Trophoblast cell (in vitro differentiated cells and primary cell): Measurements from ENCODE around the gene KIF21A.

Experiments used
- DNase-seq, 2 donors: peaks; one replicate each; pipeline ENCODE4 v3.0.0-alpha.2; 2016
- H2AFZ ChIP-seq: 2 replicates; pipeline ENCODE4 v1.6.1; 2013; ENCODE audit warnings: low read length, moderate library complexity, mild to moderate bottlenecking; ENCODE audit not compliant: insufficient read depth, poor library complexity
- H2AK5ac ChIP-seq: 2 replicates; pipeline ENCODE4 v1.6.1; 2013; ENCODE audit warnings: mild to moderate bottlenecking, low read length
- H2BK120ac ChIP-seq: 2 replicates; pipeline ENCODE4 v1.6.1; 2013; ENCODE audit warnings: low read length, mild to moderate bottlenecking, moderate library complexity; ENCODE audit not compliant: insufficient read depth, poor library complexity
- H2BK12ac ChIP-seq: 2 replicates; pipeline ENCODE4 v1.6.1; 2013; ENCODE audit warnings: mild to moderate bottlenecking, low read length, moderate library complexity
- H2BK5ac ChIP-seq: 2 replicates; pipeline ENCODE4 v1.6.1; 2013; ENCODE audit warnings: low read length, low read depth, moderate library complexity, mild to moderate bottlenecking; ENCODE audit not compliant: poor library complexity
- H3K14ac ChIP-seq: 2 replicates; pipeline ENCODE4 v1.6.1; 2013; ENCODE audit warnings: mild to moderate bottlenecking, low read length
- H3K18ac ChIP-seq: 2 replicates; pipeline ENCODE4 v1.6.1; 2013; ENCODE audit warnings: mild to moderate bottlenecking, low read length
- H3K23ac ChIP-seq: 2 replicates; pipeline ENCODE4 v1.6.1; 2013; ENCODE audit warnings: low read length
- H3K27ac ChIP-seq: 2 replicates; pipeline ENCODE4 v1.5.1; 2013; ENCODE audit warnings: low read depth, mild to moderate bottlenecking, inconsistent platforms, low read length, moderate library complexity
- H3K27me3 ChIP-seq: 2 replicates; pipeline ENCODE4 v1.6.1; 2013; ENCODE audit warnings: inconsistent platforms, mild to moderate bottlenecking, low read length, moderate library complexity; ENCODE audit not compliant: insufficient read depth
- H3K36me3 ChIP-seq, 2 experiments: 1 replicate in 1 of 2; 2 replicates in 1 of 2; pipeline ENCODE4 v1.6.1; 2013; ENCODE audit warnings: low read length in 2 of 2, mild to moderate bottlenecking in 2 of 2, moderate library complexity in 1 of 2; ENCODE audit not compliant: insufficient read depth in 2 of 2, control insufficient read depth in 1 of 2
- H3K4ac ChIP-seq: 2 replicates; pipeline ENCODE4 v1.6.1; 2013; ENCODE audit warnings: low read depth, mild to moderate bottlenecking, low read length, moderate library complexity
- H3K4me1 ChIP-seq, 2 experiments: 1 replicate in 1 of 2; 2 replicates in 1 of 2; pipeline ENCODE4 v1.6.1; 2013; ENCODE audit warnings: low read length in 2 of 2, mild to moderate bottlenecking in 2 of 2, moderate library complexity in 1 of 2; ENCODE audit not compliant: insufficient read depth in 2 of 2, control insufficient read depth in 1 of 2
- H3K4me2 ChIP-seq: 2 replicates; pipeline ENCODE4 v1.6.1; 2013; ENCODE audit warnings: inconsistent platforms, mild to moderate bottlenecking, low read length, moderate library complexity
- H3K4me3 ChIP-seq: 2 replicates; pipeline ENCODE4 v1.5.1; 2013; ENCODE audit warnings: mild to moderate bottlenecking, low read depth, low read length, inconsistent platforms
- H3K79me1 ChIP-seq: one replicate; pipeline ENCODE4 v1.6.1; 2013; ENCODE audit warnings: low read length
- H3K79me2 ChIP-seq: 2 replicates; pipeline ENCODE4 v1.6.1; 2013; ENCODE audit warnings: low read length, mild to moderate bottlenecking; ENCODE audit not compliant: control insufficient read depth, insufficient read depth, poor library complexity
- H3K9ac ChIP-seq: 2 replicates; pipeline ENCODE4 v1.6.1; 2013; ENCODE audit warnings: mild to moderate bottlenecking, low read length
- H3K9me3 ChIP-seq: 2 replicates; pipeline ENCODE4 v1.6.1; 2013; ENCODE audit warnings: low read depth, mild to moderate bottlenecking, control low read depth, inconsistent platforms, low read length; ENCODE audit not compliant: insufficient read depth
- H4K12ac ChIP-seq: 2 replicates; pipeline ENCODE4 v1.6.1; 2013; ENCODE audit warnings: low read depth, mild to moderate bottlenecking, low read length, moderate library complexity
- H4K8ac ChIP-seq: 2 replicates; pipeline ENCODE4 v1.6.1; 2013; ENCODE audit warnings: low read depth, mild to moderate bottlenecking, low read length, moderate library complexity
- H4K91ac ChIP-seq: one replicate; pipeline ENCODE4 v1.6.1; 2013; ENCODE audit warnings: low read depth, mild to moderate bottlenecking, low read length, moderate library complexity
- WGBS: extraction: QIAGEN DNeasy Blood & Tissue Kit; methylation state at CpG from one replicate; pipeline ENCODE4 v1.1.7; 2013; ENCODE audit warnings: missing lambda C conversion rate; ENCODE audit not compliant: insufficient read length, insufficient coverage; ENCODE audit errors: extremely low coverage; 5-methylcytosine and 5-hydroxymethylcytosine counted together

Gene KIF21A

GRCh38 chr12:39357041-39357440, 85.9 kb downstream of the KIF21A start:
- no peak overlapping the region for H3K9ac ChIP-seq
- no peak overlapping the region for H3K14ac ChIP-seq
- H3K4me1 ChIP-seq = no peaks in the 10 kb centered on the region
- H2AK5ac ChIP-seq = no peak overlapping the region
- H3K27me3 ChIP-seq = no peaks in the 10 kb centered on the region
- no peak overlapping the region for H3K4ac ChIP-seq
- no peak overlapping the region for H2BK5ac ChIP-seq
- no peak overlapping the region for H4K8ac ChIP-seq
- no peak overlapping the region for H4K12ac ChIP-seq
- no peak overlapping the region for H2BK120ac ChIP-seq
- H3K36me3 ChIP-seq = no peaks in the 10 kb centered on the region
- H3K79me1 ChIP-seq = no peaks in the 10 kb centered on the region
- no peak overlapping the region for H2AFZ ChIP-seq
- no CpG with 5 or more reads among the region's 3 CpGs for WGBS
- no peak overlapping the region for H3K23ac ChIP-seq
- H3K4me2 ChIP-seq = no peak overlapping the region
- H3K79me2 ChIP-seq = no peaks in the 10 kb centered on the region
- no peak overlapping the region for H4K91ac ChIP-seq
- no peak for DNase-seq
- no peak overlapping the region for H3K27ac ChIP-seq
- H3K4me3 ChIP-seq = no peak overlapping the region
- H3K18ac ChIP-seq = no peak overlapping the region
- H3K9me3 ChIP-seq = no peaks in the 10 kb centered on the region
- no peak overlapping the region for H2BK12ac ChIP-seq

- Histone ChIP-seq H3K4ac (no peak overlapping the region), H2BK12ac (no peak overlapping the region), H4K91ac (no peak overlapping the region), H2BK5ac (no peak overlapping the region), H3K27me3 (no peaks in the 10 kb centered on the region), H4K12ac (no peak overlapping the region), H3K4me1 (no peaks in the 10 kb centered on the region), H2AK5ac (no peak overlapping the region), H2AFZ (no peak overlapping the region), H3K9ac (no peak overlapping the region), H3K27ac (no peak overlapping the region), H3K18ac (no peak overlapping the region), H3K79me1 (no peaks in the 10 kb centered on the region), H3K79me2 (no peaks in the 10 kb centered on the region), H3K36me3 (no peaks in the 10 kb centered on the region), H3K23ac (no peak overlapping the region), H2BK120ac (no peak overlapping the region), H3K9me3 (no peaks in the 10 kb centered on the region), H3K14ac (no peak overlapping the region), H3K4me3 (no peak overlapping the region), H3K4me2 (no peak overlapping the region), H4K8ac (no peak overlapping the region)
- WGBS = no CpG with 5 or more reads among the region's 3 CpGs
- no peak for DNase-seq
Measured at GRCh38 chr12:39355841-39356240, 87.1 kb downstream of the KIF21A start.

GRCh38 chr12:39354955-39355354, 88.0 kb downstream of the KIF21A start:
- H3K18ac ChIP-seq = no peak overlapping the region
- no peak overlapping the region for H3K4me3 ChIP-seq
- H4K91ac ChIP-seq = no peak overlapping the region

GRCh38 chr12:39352471-39353017, 90.4 kb downstream of the KIF21A start:
- H3K79me2 ChIP-seq = no peaks in the 10 kb centered on the region
- no peak overlapping the region for H4K91ac ChIP-seq
- H3K27ac ChIP-seq = no peak overlapping the region
- no peak overlapping the region for H3K4me3 ChIP-seq
- no peak overlapping the region for H2AK5ac ChIP-seq
- no peak overlapping the region for H3K4me2 ChIP-seq
- no peaks in the 10 kb centered on the region for H3K36me3 ChIP-seq
- no peak overlapping the region for H3K9ac ChIP-seq
- H2AFZ ChIP-seq = no peak overlapping the region
- no peak overlapping the region for H4K12ac ChIP-seq
- H3K14ac ChIP-seq = no peak overlapping the region
- H4K8ac ChIP-seq = no peak overlapping the region
- H2BK12ac ChIP-seq = no peak overlapping the region
- WGBS = no CpG with 5 or more reads among the region's 3 CpGs
- H3K4me1 ChIP-seq = no peaks in the 10 kb centered on the region
- no peak overlapping the region for H3K18ac ChIP-seq
- no peaks in the 10 kb centered on the region for H3K27me3 ChIP-seq
- no peak overlapping the region for H3K4ac ChIP-seq
- H2BK120ac ChIP-seq = no peak overlapping the region
- no peak overlapping the region for H2BK5ac ChIP-seq
- H3K23ac ChIP-seq = no peak overlapping the region
- no peaks in the 10 kb centered on the region for H3K9me3 ChIP-seq
- no peak for DNase-seq
- no peaks in the 10 kb centered on the region for H3K79me1 ChIP-seq

More at GRCh38 chr12:39354955-39355354, 88.0 kb downstream of the KIF21A start:
- Histone ChIP-seq H3K14ac (no peak overlapping the region), H2AFZ (no peak overlapping the region), H4K12ac (no peak overlapping the region), H4K8ac (no peak overlapping the region), H3K9ac (no peak overlapping the region), H3K9me3 (no peaks in the 10 kb centered on the region), H3K79me2 (no peaks in the 10 kb centered on the region), H2BK5ac (no peak overlapping the region), H3K27me3 (no peaks in the 10 kb centered on the region), H2BK12ac (no peak overlapping the region), H3K4me2 (no peak overlapping the region), H3K27ac (no peak overlapping the region), H3K4ac (no peak overlapping the region), H2AK5ac (no peak overlapping the region), H3K79me1 (no peaks in the 10 kb centered on the region), H3K23ac (no peak overlapping the region), H2BK120ac (no peak overlapping the region), H3K36me3 (no peaks in the 10 kb centered on the region), H3K4me1 (no peaks in the 10 kb centered on the region)
- DNase-seq = peak; percentile 6 to 33
